NB4 (cell line): ENCODE results near the gene ZSCAN22.

Experiments used
- DNase-seq: peaks from one replicate; pipeline ENCODE4 v3.0.0; 2010; ENCODE audit warnings: low read depth
- H3K4me3 ChIP-seq: one replicate; pipeline ENCODE4 v1.5.1; 2011; ENCODE audit warnings: mild to moderate bottlenecking, low read depth, low read length, moderate library complexity
- MYC ChIP-seq: IDR thresholded peaks from 2 replicates; pipeline ENCODE4 v1.6.1; 2011; ENCODE audit warnings: low read depth, low read length
- POLR2A ChIP-seq: IDR thresholded peaks from 2 replicates; pipeline ENCODE4 v1.6.1; 2011; ENCODE audit warnings: mild to moderate bottlenecking; ENCODE audit not compliant: insufficient read length; ENCODE audit errors: extremely low read depth
- TF ChIP-seq, protein P1 (sequence below): IDR thresholded peaks from one replicate; pipeline ENCODE4 v1.5.1; 2012; ENCODE audit warnings: low read depth, low read length
- TF ChIP-seq, protein P2 (sequence below): IDR thresholded peaks from 2 replicates; pipeline ENCODE4 v1.6.1; 2011; ENCODE audit warnings: low read depth, low read length

Gene ZSCAN22

DNA sequence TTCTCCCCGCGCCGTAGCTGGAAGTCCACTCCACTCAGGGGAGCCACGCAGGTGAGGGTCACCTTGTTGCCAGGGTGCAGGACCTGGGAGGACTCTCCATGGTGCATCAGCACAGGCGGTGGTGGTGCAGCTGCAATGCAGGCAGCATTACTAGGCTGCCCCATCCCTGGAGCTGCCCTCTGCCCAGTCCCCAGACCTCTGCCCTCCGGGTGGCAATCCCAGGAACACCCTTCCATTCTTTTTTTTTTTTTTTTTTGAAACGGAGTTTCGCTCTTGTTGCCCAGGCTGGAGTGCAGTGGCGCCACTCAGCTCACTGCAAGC lies 24.7 kb downstream of the ZSCAN22 start:
- H3K4me3 ChIP-seq, result no peak overlapping the region
- DNase-seq, result no peak
- TF ChIP-seq MYC, result no peak
- TF ChIP-seq, protein P1, sequence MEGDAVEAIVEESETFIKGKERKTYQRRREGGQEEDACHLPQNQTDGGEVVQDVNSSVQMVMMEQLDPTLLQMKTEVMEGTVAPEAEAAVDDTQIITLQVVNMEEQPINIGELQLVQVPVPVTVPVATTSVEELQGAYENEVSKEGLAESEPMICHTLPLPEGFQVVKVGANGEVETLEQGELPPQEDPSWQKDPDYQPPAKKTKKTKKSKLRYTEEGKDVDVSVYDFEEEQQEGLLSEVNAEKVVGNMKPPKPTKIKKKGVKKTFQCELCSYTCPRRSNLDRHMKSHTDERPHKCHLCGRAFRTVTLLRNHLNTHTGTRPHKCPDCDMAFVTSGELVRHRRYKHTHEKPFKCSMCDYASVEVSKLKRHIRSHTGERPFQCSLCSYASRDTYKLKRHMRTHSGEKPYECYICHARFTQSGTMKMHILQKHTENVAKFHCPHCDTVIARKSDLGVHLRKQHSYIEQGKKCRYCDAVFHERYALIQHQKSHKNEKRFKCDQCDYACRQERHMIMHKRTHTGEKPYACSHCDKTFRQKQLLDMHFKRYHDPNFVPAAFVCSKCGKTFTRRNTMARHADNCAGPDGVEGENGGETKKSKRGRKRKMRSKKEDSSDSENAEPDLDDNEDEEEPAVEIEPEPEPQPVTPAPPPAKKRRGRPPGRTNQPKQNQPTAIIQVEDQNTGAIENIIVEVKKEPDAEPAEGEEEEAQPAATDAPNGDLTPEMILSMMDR, result no peak
- TF ChIP-seq, protein P2, sequence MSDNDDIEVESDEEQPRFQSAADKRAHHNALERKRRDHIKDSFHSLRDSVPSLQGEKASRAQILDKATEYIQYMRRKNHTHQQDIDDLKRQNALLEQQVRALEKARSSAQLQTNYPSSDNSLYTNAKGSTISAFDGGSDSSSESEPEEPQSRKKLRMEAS, result no peak
- no peak for TF ChIP-seq POLR2A

DNA sequence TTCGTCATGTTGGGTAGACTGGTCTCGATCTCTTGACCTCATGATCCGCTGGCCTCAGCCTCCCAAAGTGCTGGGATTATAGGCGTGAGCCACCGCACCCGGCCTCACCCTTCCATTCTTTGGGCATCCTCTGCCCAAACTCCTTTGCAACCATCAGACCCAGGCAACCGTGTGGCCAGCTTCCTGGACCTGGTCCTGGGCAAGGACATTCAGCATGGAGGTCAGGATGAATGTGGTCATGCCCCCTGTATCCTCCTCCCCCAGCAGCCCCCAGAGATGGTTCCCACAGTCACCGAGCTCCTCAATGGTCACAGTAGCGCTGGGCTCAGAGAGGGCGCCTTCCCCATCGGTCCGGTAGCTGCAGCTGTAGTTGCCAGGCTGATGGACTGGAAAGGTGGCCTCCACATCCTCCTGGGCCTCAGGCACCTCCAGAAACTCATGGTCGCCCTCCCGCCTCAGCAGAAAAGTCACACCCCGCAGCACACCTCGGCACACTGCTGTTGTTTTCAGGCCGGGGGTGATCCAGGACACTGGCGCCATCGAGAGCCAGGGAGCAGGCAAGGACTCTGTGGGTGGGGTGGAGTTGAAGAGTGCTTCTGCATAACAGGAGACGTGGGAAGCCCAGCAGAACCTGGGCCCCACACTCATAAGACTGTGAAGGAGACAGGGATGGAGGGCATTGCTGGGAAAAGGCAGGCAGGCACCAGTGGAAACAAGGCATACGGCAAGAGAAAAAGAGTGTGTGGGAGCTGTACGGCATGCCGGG lies 25.4 kb downstream of the ZSCAN22 start:
- TF ChIP-seq POLR2A (no peak), MYC (no peak)
- TF ChIP-seq, protein P2, result no peak
- TF ChIP-seq, protein P1, result no peak
- no peak for DNase-seq

DNA sequence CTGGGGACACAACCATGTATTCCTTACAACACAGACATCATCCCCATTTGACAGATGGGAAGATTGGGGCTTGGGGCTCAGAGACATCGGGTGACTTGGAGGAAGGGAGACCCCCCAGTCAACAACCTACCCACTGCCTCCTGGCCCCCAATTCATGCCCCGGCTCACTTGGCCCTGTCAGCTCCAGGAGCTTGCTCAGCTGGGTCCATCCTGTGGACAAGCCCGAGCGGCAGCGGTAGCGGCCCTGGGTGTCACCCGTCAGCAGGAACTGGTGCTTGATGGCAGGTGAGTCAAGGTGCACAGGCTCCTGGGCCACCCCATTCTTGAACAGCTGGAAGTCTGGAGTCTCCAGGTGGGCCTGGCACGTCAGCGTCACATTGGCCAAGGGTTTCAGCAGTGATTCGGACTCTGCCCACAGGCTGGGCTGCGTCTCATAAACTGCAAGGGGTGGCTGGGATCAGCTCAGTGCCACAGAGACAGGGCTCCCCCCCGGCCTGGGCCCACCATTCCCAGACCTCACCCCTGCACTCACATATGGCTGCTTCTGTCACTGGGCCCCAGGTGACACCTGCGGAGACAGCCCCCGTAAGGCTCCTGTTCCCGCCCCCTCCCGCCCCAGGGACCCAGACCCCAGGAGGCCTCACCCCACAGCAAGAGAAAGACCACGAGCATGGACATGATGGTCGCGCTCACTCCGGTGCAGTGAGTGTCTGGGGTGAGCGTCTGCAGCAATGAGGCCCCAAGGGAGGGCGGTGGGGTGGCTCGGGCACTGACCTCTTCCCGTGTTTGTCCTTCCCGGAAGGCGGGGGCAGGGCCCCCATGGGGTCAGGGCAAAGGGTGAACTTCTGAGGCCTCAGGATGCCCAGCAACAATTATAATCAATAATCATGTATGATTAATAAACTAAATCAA lies 26.2 kb downstream of the ZSCAN22 start, which contains the start of gene A1BG:
A1BG (minus strand) TSS at position 733 of the 912 bp plus-strand sequence; CDS start at position 678, 55 bp downstream.
- DNase-seq, result no peak
- TF ChIP-seq, protein P2, result no peak
- no peak within 1 kb of the TSS for H3K4me3 ChIP-seq

More for the DNA sequence above, 25.4 kb downstream of the ZSCAN22 start:
- H3K4me3 ChIP-seq, result no peak overlapping the region

DNA sequence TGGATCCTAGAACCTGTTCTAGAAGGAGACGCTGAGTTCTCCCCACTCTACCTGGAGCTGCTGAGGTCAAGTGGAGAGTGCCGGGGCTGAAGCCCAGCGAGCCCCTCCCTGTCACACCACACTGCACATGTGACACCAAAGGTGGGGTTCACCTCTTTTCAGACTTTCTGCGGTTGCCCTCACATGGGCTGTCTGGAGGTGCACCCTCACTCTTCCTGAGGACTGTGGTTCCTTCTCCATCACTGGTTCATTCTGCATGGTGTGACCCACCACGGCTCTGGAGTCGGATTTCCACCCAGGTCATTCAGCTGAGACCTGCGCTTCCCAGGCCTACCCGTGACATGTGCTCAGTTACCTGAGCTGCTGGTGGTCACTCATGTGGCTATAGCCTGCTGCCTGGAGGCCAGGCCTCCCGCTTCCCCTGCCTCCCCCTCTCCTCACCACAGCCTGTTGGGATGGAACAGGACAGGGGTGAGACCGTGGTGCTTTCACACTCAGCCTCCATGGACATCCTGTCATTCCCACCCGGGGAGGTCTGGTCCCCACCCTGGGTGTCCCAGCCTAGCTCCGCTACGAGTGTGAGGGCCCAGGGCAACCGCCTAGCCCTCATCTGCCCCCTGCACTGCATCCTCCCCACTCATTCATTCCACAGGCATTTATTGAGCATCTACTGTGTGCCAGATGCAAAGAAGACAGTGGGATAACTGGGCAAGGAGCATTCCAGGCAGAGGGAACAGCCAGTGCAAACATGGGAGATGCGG lies 27.1 kb downstream of the ZSCAN22 start:
- TF ChIP-seq, protein P2, result no peak
- TF ChIP-seq POLR2A, result no peak
- TF ChIP-seq, protein P1, result no peak
- DNase-seq, result no peak
- H3K4me3 ChIP-seq, result no peak overlapping the region

DNA sequence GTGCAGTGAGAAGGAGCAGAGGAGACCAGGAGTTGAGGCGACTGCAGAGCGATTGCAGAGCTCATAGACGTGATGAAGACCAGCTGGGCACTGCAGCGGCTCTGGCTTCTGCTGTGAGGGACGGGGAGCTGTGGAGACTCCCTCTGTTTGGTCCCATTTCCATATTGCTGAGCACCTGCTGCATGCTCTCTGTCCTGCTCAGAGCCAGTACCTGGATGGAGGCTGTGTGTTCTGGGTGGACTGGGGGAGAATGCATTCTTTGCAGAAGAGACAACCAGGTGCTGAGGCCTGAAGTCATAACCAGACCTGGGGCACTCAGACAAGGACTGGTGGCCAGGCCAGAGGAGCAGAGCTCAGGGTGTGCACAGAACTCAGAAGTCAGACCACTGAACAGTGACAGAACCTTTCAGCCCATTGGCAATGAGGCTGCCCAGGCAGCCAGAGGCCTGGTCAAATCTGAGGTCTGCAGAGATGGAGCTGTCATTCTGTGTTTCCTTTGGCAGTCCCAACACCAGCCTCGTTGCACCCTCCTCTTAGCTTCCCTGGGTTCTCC lies 27.8 kb downstream of the ZSCAN22 start:
- no peak overlapping the region for H3K4me3 ChIP-seq
- TF ChIP-seq, protein P1, result no peak
- TF ChIP-seq POLR2A, result no peak
- TF ChIP-seq MYC, result no peak
- TF ChIP-seq, protein P2, result no peak
- no peak for DNase-seq
